ENCODE data around the gene ENO3. TPM values are rescaled to one million over a fixed set of nuclear protein-coding genes. Genes with fewer than 3 reads are reported as not detected.

The ENO3 gene
- total and polyA plus RNA-seq, 11 donors: 253 to 1,459 (median 668) TPM

GRCh38 chr17:4941319-4941610, 9.7 kb upstream of the ENO3 start:
- intact Hi-C loops (cut with DNase I): loop anchor here in 2 of 10 donors (5.0 kb wide), 2 partner anchors 34 to 56 kb away; partner anchors contain the start of genes INCA1 (in 1 of the 2) and KIF1C (in 1 of the 2)
- TF ChIP-seq POLR2A (IDR thresholded peaks at IDR 0.05): no peak
- TF ChIP-seq CTCF (IDR thresholded peaks at IDR 0.05): no peak
- H3K9me3 ChIP-seq: no peaks in the 10 kb centered on the region
- H3K27me3 ChIP-seq: no peaks in the 10 kb centered on the region
- H3K36me3 ChIP-seq: peaks cover 0 to 71% (median 64%) of the 10 kb centered on the region in 9 donors
- 41 to 53% (median 50%) methylated on average over 4 of the region's 4 CpGs for WGBS, 4 donors
- H3K27ac ChIP-seq: peak overlapping the region in 10 of 12 donors; percentile 91 to 99 (median 97)
- no peak for ATAC-seq
- H3K4me1 ChIP-seq: peaks cover 19 to 69% (median 46%) of the 10 kb centered on the region in 12 donors
- DNase-seq: no peak
- H3K4me3 ChIP-seq: peak overlapping the region; percentile 76 to 98 (median 88)

GRCh38 chr17:4942760-4943508, 8.0 kb upstream of the ENO3 start:
- TF ChIP-seq CTCF (IDR thresholded peaks at IDR 0.05) (no peak), POLR2A (IDR thresholded peaks at IDR 0.05) (no peak)
- DNase-seq: no peak
- H3K36me3 ChIP-seq: peaks cover 0 to 62% (median 54%) of the 10 kb centered on the region in 9 donors
- WGBS, 4 donors: 62 to 72% (median 67%) methylated on average over 13 of the region's 13 CpGs
- peak overlapping the region in 6 of 12 donors; percentile 11 to 99 (median 34) for H3K27ac ChIP-seq
- no peaks in the 10 kb centered on the region for H3K27me3 ChIP-seq
- peaks cover 21 to 78% (median 55%) of the 10 kb centered on the region in 12 donors for H3K4me1 ChIP-seq
- H3K4me3 ChIP-seq: peak overlapping the region in 1 of 12 donors; percentile 8
- intact Hi-C loops (cut with DNase I): loop anchor here in 2 of 10 donors (5.0 kb wide), 2 partner anchors 36 to 54 kb away; partner anchors contain the start of genes INCA1 (in 1 of the 2) and KIF1C (in 1 of the 2)
- no peaks in the 10 kb centered on the region for H3K9me3 ChIP-seq
- ATAC-seq: no peak

- intact Hi-C loops (cut with DNase I): loop anchor here in 2 of 10 donors (5.0 kb wide), 2 partner anchors 37 to 53 kb away; partner anchors contain the start of genes INCA1 (in 1 of the 2) and KIF1C (in 1 of the 2)
- Histone ChIP-seq H3K36me3 (peaks cover 0 to 56% (median 49%) of the 10 kb centered on the region in 9 donors), H3K4me3 (peak overlapping the region in 1 of 12 donors; percentile 98), H3K27ac (peak overlapping the region in 6 of 12 donors; percentile 39 to 99 (median 83)), H3K9me3 (no peaks in the 10 kb centered on the region), H3K4me1 (peaks cover 15 to 66% (median 45%) of the 10 kb centered on the region in 12 donors), H3K27me3 (no peaks in the 10 kb centered on the region)
- WGBS, 4 donors: 43 to 53% (median 50%) methylated on average over 3 of the region's 3 CpGs
- no peak for DNase-seq
- TF ChIP-seq CTCF (IDR thresholded peaks at IDR 0.05) (no peak), POLR2A (IDR thresholded peaks at IDR 0.05) (no peak)
- ATAC-seq: no peak
Observed at GRCh38 chr17:4944163-4944553, 6.8 kb upstream of the ENO3 start.

- peak in 1 of 5 donors; percentile 57 for DNase-seq
- WGBS, 4 donors: 57 to 60% (median 58%) methylated on average over 8 of the region's 8 CpGs
- intact Hi-C loops (cut with DNase I): loop anchor here in 3 of 10 donors (5.0 kb wide), 3 partner anchors 37 to 53 kb away; partner anchors contain the start of genes CAMTA2 (in 1 of the 3), INCA1 (in 1 of the 3) and KIF1C (in 1 of the 3)
- Histone ChIP-seq H3K36me3 (peaks cover 0 to 56% (median 49%) of the 10 kb centered on the region in 9 donors), H3K9me3 (no peaks in the 10 kb centered on the region), H3K4me1 (peaks cover 15 to 68% (median 46%) of the 10 kb centered on the region in 12 donors), H3K27ac (peak overlapping the region in 10 of 12 donors; percentile 6 to 100 (median 66)), H3K27me3 (no peaks in the 10 kb centered on the region), H3K4me3 (peak overlapping the region in 2 of 12 donors; percentile 98 to 100)
- no peak for TF ChIP-seq POLR2A (IDR thresholded peaks at IDR 0.05)
- TF ChIP-seq CTCF (IDR thresholded peaks at IDR 0.05): no peak
- no peak for ATAC-seq
Observed at GRCh38 chr17:4944554-4945175, 6.3 kb upstream of the ENO3 start.
